ENCODE results near the gene WNT7B. TPM values are rescaled to one million over a fixed set of nuclear protein-coding genes. Genes with fewer than 3 reads are reported as not detected.

WNT7B gene
- total RNA-seq, 1 experiment from 2014 or later, result 0.33 TPM

- no peaks in the 10 kb centered on the region for H3K9me3 Mint-ChIP-seq
- no peak for ATAC-seq
These were observed 30.9 kb upstream of the WNT7B start for GRCh38 chr22:46007848-46008261.

DNA sequence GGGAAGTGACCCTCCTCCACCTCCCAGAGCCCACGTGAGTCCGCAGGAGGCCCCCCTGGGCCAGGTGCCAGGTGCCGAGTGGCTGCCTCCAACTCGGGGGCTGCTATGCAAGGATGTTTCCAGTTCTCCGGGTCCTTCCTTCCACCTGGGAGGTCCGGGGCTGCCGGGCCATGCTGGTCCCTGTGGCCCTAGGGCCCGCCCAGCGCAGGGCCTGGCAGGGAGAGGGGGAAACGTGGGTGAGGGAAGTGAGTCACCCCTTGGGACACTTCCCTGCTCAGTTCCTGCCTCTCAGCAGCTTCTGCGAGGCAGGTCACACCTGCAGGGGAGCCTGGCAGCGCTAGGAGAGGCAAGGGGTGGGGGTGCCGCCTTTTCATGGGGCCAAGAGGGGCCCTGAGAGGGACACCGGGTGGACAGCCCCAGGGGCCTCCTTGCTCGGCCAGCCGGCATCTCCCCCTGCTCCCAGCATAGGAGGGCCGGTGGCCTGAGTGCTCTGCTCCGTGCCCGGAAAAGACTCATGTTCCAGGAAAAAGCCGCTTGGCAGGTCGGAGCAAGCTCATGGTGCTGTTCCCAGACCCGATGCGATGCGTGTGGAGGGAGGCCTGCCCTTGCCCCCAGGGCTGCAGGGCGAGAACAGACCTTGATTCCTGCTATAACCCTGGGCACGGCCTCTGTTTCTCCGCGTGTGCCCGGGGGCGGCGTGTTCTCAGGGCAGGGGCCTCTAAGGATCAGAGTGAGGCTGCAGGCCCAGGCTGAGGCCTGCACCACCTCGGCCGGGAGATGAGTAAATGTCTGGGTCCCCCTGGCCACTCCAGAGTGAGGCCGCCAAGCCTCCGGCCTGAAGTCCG lies 30.3 kb upstream of the WNT7B start:
- Mint-ChIP-seq H3K9me3 (no peaks in the 10 kb centered on the region), H3K4me1 (no peaks in the 10 kb centered on the region; the same call in 1 of the 2 replicates), H3K27me3 (ENCODE audit: low read depth) (no peaks in the 10 kb centered on the region), H3K4me3 (no peak overlapping the region), H3K36me3 (no peaks in the 10 kb centered on the region), H3K27ac (no peak overlapping the region)
- CTCF ChIA-PET, result interaction anchor here (0.5 to 4.1 kb wide), 80 partner anchors 9 to 953 kb away, joined by 3 to 179 read pairs (median 5); partner anchors contain the start of genes ATXN10, GTSE1 and TTC38
- POLR2A ChIA-PET, result interaction anchor here (1.1 to 1.7 kb wide), 3 partner anchors 8 to 74 kb away, joined by 4 to 6 read pairs (median 5); no protein-coding TSS in a partner anchor
- TF ChIP-seq, protein P1, sequence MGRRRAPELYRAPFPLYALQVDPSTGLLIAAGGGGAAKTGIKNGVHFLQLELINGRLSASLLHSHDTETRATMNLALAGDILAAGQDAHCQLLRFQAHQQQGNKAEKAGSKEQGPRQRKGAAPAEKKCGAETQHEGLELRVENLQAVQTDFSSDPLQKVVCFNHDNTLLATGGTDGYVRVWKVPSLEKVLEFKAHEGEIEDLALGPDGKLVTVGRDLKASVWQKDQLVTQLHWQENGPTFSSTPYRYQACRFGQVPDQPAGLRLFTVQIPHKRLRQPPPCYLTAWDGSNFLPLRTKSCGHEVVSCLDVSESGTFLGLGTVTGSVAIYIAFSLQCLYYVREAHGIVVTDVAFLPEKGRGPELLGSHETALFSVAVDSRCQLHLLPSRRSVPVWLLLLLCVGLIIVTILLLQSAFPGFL (CRISPR knock-in tag; IDR thresholded peaks at IDR 0.05; ENCODE audit: borderline replicate concordance), result no peak
- no peak for TF ChIP-seq GRHL2 (CRISPR knock-in tag; IDR thresholded peaks at IDR 0.05; ENCODE audit: insufficient replicate concordance, severe bottlenecking)
- TF ChIP-seq ZNF532 (CRISPR knock-in tag; IDR thresholded peaks at IDR 0.05; ENCODE audit: borderline replicate concordance), result no peak
- TF ChIP-seq HMGA2 (CRISPR knock-in tag; IDR thresholded peaks at IDR 0.05), result no peak
- TF ChIP-seq ZNF396 (CRISPR knock-in tag; IDR thresholded peaks at IDR 0.05; ENCODE audit: borderline replicate concordance), result no peak
- no peak for TF ChIP-seq ESRRA (CRISPR knock-in tag; IDR thresholded peaks at IDR 0.05; ENCODE audit: borderline replicate concordance)
- TF ChIP-seq CREM (CRISPR knock-in tag; IDR thresholded peaks at IDR 0.05), result no peak
- no peak for TF ChIP-seq ETV6 (CRISPR knock-in tag; IDR thresholded peaks at IDR 0.05)
- ATAC-seq, result no peak
- DNase-seq (ENCODE audit: low spot score), result no peak

More at GRCh38 chr22:46007848-46008261, 30.9 kb upstream of the WNT7B start:
- Mint-ChIP-seq H3K4me1 (no peaks in the 10 kb centered on the region; the same call in 1 of the 2 replicates), H3K4me3 (no peak overlapping the region), H3K36me3 (no peaks in the 10 kb centered on the region), H3K27me3 (ENCODE audit: low read depth) (no peaks in the 10 kb centered on the region), H3K27ac (no peak overlapping the region)
- POLR2A ChIA-PET, result no interaction called here
- no peak for DNase-seq (ENCODE audit: low spot score)
- CTCF ChIA-PET, result interaction anchor here (1.0 to 4.1 kb wide), 10 partner anchors 10 to 114 kb away, joined by 3 to 179 read pairs (median 24); no protein-coding TSS in a partner anchor
- TF ChIP-seq, protein P2, sequence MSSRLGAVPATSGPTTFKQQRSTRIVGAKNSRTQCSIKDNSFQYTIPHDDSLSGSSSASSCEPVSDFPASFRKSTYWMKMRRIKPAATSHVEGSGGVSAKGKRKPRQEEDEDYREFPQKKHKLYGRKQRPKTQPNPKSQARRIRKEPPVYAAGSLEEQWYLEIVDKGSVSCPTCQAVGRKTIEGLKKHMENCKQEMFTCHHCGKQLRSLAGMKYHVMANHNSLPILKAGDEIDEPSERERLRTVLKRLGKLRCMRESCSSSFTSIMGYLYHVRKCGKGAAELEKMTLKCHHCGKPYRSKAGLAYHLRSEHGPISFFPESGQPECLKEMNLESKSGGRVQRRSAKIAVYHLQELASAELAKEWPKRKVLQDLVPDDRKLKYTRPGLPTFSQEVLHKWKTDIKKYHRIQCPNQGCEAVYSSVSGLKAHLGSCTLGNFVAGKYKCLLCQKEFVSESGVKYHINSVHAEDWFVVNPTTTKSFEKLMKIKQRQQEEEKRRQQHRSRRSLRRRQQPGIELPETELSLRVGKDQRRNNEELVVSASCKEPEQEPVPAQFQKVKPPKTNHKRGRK (CRISPR knock-in tag; IDR thresholded peaks at IDR 0.05; ENCODE audit: borderline replicate concordance), result no peak
- TF ChIP-seq IRF2 (CRISPR knock-in tag; IDR thresholded peaks at IDR 0.05; ENCODE audit: borderline replicate concordance, low read depth) (no peak), CBFB (CRISPR knock-in tag; IDR thresholded peaks at IDR 0.05; ENCODE audit: low read depth) (no peak), MYBL2 (CRISPR knock-in tag; IDR thresholded peaks at IDR 0.05) (no peak), NR3C1 (CRISPR knock-in tag; conservative IDR thresholded peaks at IDR 0.05; ENCODE audit: low read depth) (no peak), TEAD1 (CRISPR knock-in tag; IDR thresholded peaks at IDR 0.05) (no peak), SOX15 (CRISPR knock-in tag; IDR thresholded peaks at IDR 0.05) (no peak), ZNF317 (CRISPR knock-in tag; IDR thresholded peaks at IDR 0.05; ENCODE audit: borderline replicate concordance, low read depth) (no peak)
- TF ChIP-seq, protein P3, sequence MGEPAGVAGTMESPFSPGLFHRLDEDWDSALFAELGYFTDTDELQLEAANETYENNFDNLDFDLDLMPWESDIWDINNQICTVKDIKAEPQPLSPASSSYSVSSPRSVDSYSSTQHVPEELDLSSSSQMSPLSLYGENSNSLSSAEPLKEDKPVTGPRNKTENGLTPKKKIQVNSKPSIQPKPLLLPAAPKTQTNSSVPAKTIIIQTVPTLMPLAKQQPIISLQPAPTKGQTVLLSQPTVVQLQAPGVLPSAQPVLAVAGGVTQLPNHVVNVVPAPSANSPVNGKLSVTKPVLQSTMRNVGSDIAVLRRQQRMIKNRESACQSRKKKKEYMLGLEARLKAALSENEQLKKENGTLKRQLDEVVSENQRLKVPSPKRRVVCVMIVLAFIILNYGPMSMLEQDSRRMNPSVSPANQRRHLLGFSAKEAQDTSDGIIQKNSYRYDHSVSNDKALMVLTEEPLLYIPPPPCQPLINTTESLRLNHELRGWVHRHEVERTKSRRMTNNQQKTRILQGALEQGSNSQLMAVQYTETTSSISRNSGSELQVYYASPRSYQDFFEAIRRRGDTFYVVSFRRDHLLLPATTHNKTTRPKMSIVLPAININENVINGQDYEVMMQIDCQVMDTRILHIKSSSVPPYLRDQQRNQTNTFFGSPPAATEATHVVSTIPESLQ (CRISPR knock-in tag; IDR thresholded peaks at IDR 0.05), result no peak
- TF ChIP-seq, protein P4, sequence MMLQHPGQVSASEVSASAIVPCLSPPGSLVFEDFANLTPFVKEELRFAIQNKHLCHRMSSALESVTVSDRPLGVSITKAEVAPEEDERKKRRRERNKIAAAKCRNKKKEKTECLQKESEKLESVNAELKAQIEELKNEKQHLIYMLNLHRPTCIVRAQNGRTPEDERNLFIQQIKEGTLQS (CRISPR knock-in tag; conservative IDR thresholded peaks at IDR 0.05), result no peak
